Kidney tubule cell (primary cell): ENCODE data around the gene CDHR3.
A peak's percentile ranks its signal among the peaks of the same experiment; 100 is the strongest.

Experiments used
- DNase-seq: peaks from one replicate; pipeline ENCODE4 v3.0.0-alpha.2; 2018; ENCODE audit warnings: low spot score

The CDHR3 gene

DNA sequence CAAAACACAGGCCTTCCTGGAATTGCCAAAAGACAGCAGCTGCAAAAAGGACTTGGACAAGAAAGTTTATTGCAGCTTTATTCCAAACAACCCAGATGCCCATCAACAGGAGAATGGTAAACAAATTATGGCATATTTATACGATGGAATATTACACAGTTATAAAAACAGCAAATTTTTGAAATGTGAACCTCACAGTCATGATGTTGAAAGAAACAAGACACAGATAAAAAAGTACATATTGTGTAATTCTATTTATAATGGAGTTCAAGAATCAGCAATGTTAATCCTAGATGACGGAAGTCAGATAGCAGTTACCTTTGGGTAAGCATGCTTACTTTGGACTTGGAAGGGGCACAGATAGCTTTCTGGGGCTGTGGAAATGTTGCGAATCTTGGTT is 104.6 kb downstream of the CDHR3 start:
- DNase-seq, result no peak

DNA sequence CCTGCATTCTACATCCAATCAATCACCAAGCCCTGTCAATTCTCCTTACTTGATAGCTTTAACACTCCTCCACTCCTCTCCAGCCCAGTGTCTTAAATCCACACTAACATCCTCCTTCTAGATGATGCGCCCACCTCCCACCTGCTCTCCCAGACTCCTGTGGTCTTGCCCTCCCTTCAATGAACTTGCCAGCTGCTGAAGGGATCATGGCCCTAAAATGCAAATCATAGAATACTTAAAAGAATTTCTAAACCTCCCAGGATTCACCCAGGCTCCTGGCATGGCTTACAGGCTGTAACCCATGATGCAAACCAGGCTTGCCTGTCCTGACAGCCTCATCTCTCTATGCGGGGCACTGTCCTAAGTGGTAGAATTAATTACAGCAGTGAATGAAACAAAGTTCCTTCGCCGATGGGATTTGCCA is 105.5 kb downstream of the CDHR3 start:
- DNase-seq, result no peak

DNA sequence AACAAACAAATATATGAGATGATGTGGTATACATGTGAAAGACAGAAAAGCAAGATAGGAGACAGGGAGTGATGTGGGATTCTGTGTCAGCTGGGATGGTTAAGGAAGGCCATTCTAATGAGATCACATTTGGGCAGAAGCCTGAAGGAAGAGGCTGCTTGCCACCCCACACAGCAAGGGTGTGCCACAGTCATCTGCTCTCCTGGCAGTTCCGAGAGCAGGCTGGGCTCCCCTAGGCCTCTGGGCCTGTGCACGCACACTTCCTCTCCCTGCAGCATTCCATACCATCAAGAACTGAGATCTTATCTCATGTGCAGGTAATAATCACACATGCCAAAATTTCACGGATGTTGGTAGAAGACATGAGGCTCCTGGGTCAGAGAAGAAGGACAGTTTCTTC is 105.9 kb downstream of the CDHR3 start:
- DNase-seq, result peak; percentile 35

GRCh38 chr7:106069471-106070200 is 106.6 kb downstream of the CDHR3 start:
- DNase-seq, result no peak

GRCh38 chr7:106070201-106070551 is 107.1 kb downstream of the CDHR3 start:
- peak; percentile 90 for DNase-seq

- no peak for DNase-seq
Observed at GRCh38 chr7:106070567-106071254, 107.6 kb downstream of the CDHR3 start.

- peak; percentile 88 for DNase-seq
Observed at GRCh38 chr7:106071356-106071998, 108.4 kb downstream of the CDHR3 start.

GRCh38 chr7:106071999-106072714 is 109.1 kb downstream of the CDHR3 start:
- no peak for DNase-seq

GRCh38 chr7:106072715-106073091 is 109.6 kb downstream of the CDHR3 start:
- DNase-seq, result no peak

GRCh38 chr7:106073701-106074100 is 110.6 kb downstream of the CDHR3 start:
- no peak for DNase-seq

DNA sequence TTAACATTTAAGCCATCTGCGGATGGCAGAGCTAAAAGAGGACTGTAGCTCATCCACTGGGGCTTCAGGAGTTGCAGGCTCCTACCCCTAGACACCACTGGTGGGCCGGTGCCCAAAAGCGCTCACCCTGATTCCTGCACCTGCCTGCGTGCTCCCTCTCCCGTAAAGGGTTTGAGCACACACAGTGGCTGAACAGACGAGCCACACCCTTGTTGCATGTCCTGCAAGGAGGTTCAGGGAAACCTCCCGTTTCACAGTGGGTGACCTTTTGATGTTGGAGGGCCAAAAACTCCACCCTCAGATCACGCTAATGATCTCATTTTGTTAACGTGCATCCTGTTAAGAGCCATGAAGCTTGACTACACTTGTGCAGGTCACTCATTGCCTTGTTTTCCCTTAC is 111.2 kb downstream of the CDHR3 start:
- DNase-seq, result no peak

- peak; percentile 25 for DNase-seq
Observed at GRCh38 chr7:106075937-106076336, 112.9 kb downstream of the CDHR3 start.

GRCh38 chr7:106076537-106076936 is 113.5 kb downstream of the CDHR3 start:
- no peak for DNase-seq

DNA sequence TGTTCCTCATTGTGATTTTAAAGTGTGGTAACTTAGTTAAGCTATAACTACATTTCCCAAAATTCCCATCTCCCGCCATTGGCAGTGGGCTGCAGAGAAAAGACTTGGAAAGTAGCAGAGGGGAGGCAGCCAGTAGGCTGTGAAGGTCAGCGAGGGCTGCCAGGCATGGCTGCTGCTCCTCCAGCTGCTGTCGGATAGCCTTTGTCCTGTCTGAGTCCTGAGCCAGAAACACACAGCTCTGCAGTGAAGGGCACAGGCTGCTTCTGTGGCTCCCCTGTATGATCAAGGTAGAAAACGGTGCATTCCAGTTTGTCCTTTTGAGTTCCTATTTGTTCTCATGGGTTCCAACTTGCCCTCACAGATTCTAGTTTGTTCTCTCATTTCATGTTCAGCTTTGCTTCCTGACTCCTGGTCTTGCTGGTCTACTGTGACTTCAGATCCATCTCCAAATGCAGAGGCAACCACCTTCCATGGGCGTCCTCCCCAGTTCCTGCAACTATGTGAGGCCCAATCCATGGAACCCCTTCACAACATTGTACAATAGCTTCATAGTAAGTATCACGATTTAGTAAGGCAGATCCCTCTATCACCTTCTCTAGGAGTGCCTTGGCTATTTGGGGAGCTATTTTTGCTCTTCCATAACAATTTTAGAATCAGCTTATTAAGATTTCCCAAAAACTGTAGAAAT is 117.4 kb downstream of the CDHR3 start:
- DNase-seq, result no peak

GRCh38 chr7:106082087-106082854 is 119.2 kb downstream of the CDHR3 start:
- DNase-seq, result no peak
